Natural killer cell (primary cell): Measurements from ENCODE around the gene ABR. TPM values are rescaled to one million over a fixed set of nuclear protein-coding genes. Genes with fewer than 3 reads are reported as not detected.

ENCODE experiments used
- ATAC-seq, 3 donors: fragments of 150-1000 bp in 2 of 3; fragments of 200-7000 bp in 1 of 3; cut with Tn5 transposase; 1 replicate in 1 of 3; 2 replicates in 2 of 3; pipeline ENCODE4 v1.10.0; 2021; ENCODE audit warnings: mild to moderate bottlenecking in 2 of 3, moderate library complexity in 2 of 3
- DNase-seq, 2 donors: peaks; one replicate each; pipeline versions ENCODE4 v3.0.0 to v3.0.0-alpha.2; 2013 to 2021; ENCODE audit warnings: mixed read lengths in 1 of 2
- H3K27ac ChIP-seq: one replicate; pipeline ENCODE4 v1.5.1; 2013; ENCODE audit warnings: mild to moderate bottlenecking, low read length
- H3K27me3 ChIP-seq: one replicate; pipeline ENCODE4 v1.6.1; 2013; ENCODE audit warnings: low read length; ENCODE audit not compliant: control insufficient read depth, insufficient read depth
- H3K36me3 ChIP-seq: one replicate; pipeline ENCODE4 v1.6.1; 2013; ENCODE audit warnings: low read length; ENCODE audit not compliant: control insufficient read depth, insufficient read depth
- H3K4me1 ChIP-seq: one replicate; pipeline ENCODE4 v1.6.1; 2013; ENCODE audit warnings: low read length; ENCODE audit not compliant: control insufficient read depth, insufficient read depth
- H3K4me3 ChIP-seq: one replicate; pipeline ENCODE4 v1.5.1; 2013; ENCODE audit warnings: low read length
- H3K9me3 ChIP-seq: one replicate; pipeline ENCODE4 v1.6.1; 2013; ENCODE audit warnings: low read length; ENCODE audit not compliant: control insufficient read depth, insufficient read depth
- H3K27ac Mint-ChIP-seq, 2 donors: one replicate each; pipeline ENCODE4 v1.8.0; 2022; ENCODE audit warnings: mild to moderate bottlenecking in 2 of 2, mixed read lengths in 2 of 2, moderate library complexity in 1 of 2
- H3K27me3 Mint-ChIP-seq, 2 donors: one replicate each; pipeline ENCODE4 v1.8.0; 2022; ENCODE audit warnings: low read depth in 2 of 2, mixed read lengths in 2 of 2
- H3K36me3 Mint-ChIP-seq: one replicate; pipeline ENCODE4 v1.8.0; 2022; ENCODE audit warnings: mixed read lengths
- H3K4me1 Mint-ChIP-seq, 2 donors: one replicate each; pipeline ENCODE4 v1.8.0; 2022; ENCODE audit warnings: mixed read lengths in 2 of 2
- H3K4me3 Mint-ChIP-seq: one replicate; pipeline ENCODE4 v1.8.0; 2022; ENCODE audit warnings: mild to moderate bottlenecking, moderate library complexity, mixed read lengths
- H3K9me3 Mint-ChIP-seq, 2 donors: one replicate each; pipeline ENCODE4 v1.8.0; 2022; ENCODE audit warnings: mixed read lengths in 2 of 2
- CTCF ChIP-seq: fragments of 200-600 bp; IDR thresholded peaks from one replicate; pipeline ENCODE4 v1.8.0; 2022; ENCODE audit warnings: antibody characterized with exemption
- WGBS: methylation state at CpG from one replicate; pipeline ENCODE4 v1.1.7; 2013; ENCODE audit warnings: missing lambda C conversion rate; ENCODE audit not compliant: insufficient coverage; 5-methylcytosine and 5-hydroxymethylcytosine counted together
- intact Hi-C: fragments of 100-400 bp; cut with micrococcal nuclease; formaldehyde crosslinking; loops from one replicate; pipeline ENCODE4 v1.14.2; 2022
- total RNA-seq, 4 donors: library from RNA; stranded (reverse); fragments of 120-200 nt in 1 of 4; gene quantifications; one replicate each; pipeline versions ENCODE4 v1.2.3 to v1.2.4, GENCODE V29; 2013 to 2022

The ABR gene
- total RNA-seq, 3 donors from 2014 or later (not counting 1 experiment from before 2014, with no cell fraction given) = 155 to 215 (median 163) TPM

- Histone ChIP-seq H3K9me3 (no peaks in the 10 kb centered on the region), H3K36me3 (no peaks in the 10 kb centered on the region), H3K27me3 (no peaks in the 10 kb centered on the region), H3K4me3 (no peak overlapping the region), H3K27ac (no peak overlapping the region), H3K4me1 (peaks cover 50% of the 10 kb centered on the region)
- H3K36me3 Mint-ChIP-seq = no peaks in the 10 kb centered on the region
- 70% methylated on average over 12 of the region's 14 CpGs for WGBS
- no peaks in the 10 kb centered on the region for H3K9me3 Mint-ChIP-seq
- ATAC-seq (no peak), DNase-seq (no peak)
- H3K27ac Mint-ChIP-seq = no peak overlapping the region
- H3K4me1 Mint-ChIP-seq = peaks cover 5 to 10% of the 10 kb centered on the region in 2 donors
- intact Hi-C loops = no loop called here
- TF ChIP-seq CTCF = no peak
- H3K27me3 Mint-ChIP-seq = no peaks in the 10 kb centered on the region
- no peak overlapping the region for H3K4me3 Mint-ChIP-seq
Measured at GRCh38 chr17:1181753-1182137, 2.0 kb upstream of the ABR start.

DNA sequence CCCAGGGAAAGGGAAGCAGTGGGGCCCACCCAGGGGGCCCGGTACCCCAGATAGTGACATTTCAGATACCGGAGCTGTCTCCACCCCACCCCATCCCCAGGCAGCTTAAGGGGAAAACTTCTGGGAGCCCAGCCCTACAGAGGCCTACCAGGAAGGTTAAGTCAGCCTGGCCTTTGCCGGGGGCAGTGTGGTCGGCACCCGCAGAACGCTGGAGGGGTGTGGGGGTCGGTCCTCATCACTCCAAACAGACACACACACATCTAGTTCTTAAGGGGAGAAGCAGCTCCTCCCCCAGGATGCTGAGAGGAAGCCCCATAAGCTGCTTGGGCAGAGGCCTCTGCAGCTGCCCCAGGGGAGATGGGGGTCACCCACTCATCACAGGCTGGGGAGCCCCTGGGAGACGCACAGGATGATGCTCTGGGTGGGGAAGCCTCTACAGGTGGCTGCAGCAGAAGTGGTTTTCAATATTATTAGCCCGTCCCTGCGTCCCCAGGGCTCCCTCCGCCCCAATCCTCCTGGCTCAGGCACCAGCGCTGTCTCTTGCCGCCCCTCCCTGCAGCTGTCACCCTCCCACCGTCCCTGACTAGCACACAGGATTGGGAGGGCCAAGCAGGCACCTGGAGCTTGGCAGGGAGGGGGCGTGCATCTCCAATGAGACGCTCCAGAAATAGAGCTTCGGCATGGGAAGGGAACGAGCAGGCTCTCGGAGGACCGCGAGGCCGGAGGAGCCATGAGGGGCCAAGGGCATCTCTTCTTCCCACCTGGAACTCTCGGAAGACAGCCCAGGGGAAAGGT lies 1.4 kb upstream of the ABR start:
- Mint-ChIP-seq H3K27ac (no peak overlapping the region), H3K36me3 (no peaks in the 10 kb centered on the region), H3K4me3 (no peak overlapping the region), H3K4me1 (peaks cover 0 to 15% of the 10 kb centered on the region in 2 donors), H3K9me3 (no peaks in the 10 kb centered on the region), H3K27me3 (no peaks in the 10 kb centered on the region)
- DNase-seq (peak in 1 of 2 donors; percentile 33), ATAC-seq (no peak)
- H3K27ac ChIP-seq = no peak overlapping the region
- H3K9me3 ChIP-seq = no peaks in the 10 kb centered on the region
- 75% methylated on average over 21 of the region's 23 CpGs for WGBS
- intact Hi-C loops = no loop called here
- TF ChIP-seq CTCF = no peak
- H3K4me1 ChIP-seq = peaks cover 48% of the 10 kb centered on the region
- H3K36me3 ChIP-seq = no peaks in the 10 kb centered on the region
- no peak overlapping the region for H3K4me3 ChIP-seq
- H3K27me3 ChIP-seq = no peaks in the 10 kb centered on the region

DNA sequence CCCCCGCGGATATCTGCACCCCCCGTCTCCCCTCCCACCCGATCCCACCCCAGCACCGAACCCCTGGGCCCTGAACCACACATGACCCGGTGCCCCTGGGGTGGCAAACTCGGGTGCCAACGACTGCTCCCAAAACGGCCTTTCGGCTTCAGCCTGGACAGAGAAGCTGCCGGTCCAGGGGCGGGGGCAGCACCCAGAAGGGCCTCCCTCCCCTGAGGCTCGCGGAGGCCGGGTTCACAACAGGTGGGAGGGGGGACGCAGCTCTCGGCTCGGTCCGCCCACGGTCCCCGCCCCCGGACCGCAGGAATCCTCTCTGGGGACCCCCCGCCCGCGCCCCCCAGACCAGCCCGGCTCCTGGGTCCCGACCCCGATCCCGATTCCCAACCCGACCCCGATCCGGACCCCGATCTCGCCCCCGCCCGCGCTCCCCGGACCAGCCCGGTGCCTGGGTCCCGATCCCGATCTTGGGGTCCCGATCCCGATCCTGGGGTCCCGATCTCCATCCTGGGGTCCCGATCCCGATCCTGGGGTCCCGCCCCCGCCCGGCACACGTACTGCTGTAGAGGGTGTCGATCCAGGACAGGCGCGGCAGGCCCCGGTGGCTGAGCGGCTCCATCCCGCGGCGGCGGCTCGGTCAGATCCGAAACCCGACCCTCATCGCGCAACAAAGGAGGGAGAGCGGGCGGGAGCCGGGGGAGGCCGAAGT lies 516 bp downstream of the ABR start:
- Histone ChIP-seq H3K27ac (no peak overlapping the region), H3K36me3 (no peaks in the 10 kb centered on the region), H3K4me1 (peaks cover 49% of the 10 kb centered on the region), H3K9me3 (no peaks in the 10 kb centered on the region), H3K4me3 (peak overlapping the region; percentile 80), H3K27me3 (no peaks in the 10 kb centered on the region)
- no peak for TF ChIP-seq CTCF
- Mint-ChIP-seq H3K4me1 (peaks cover 7 to 23% of the 10 kb centered on the region in 2 donors), H3K36me3 (no peaks in the 10 kb centered on the region), H3K9me3 (no peaks in the 10 kb centered on the region), H3K4me3 (peak overlapping the region; percentile 91), H3K27me3 (no peaks in the 10 kb centered on the region), H3K27ac (peak overlapping the region in 1 of 2 donors; percentile 75)
- 1% methylated on average over 69 of the region's 69 CpGs for WGBS
- peak; percentile 33 to 59 (median 42) for ATAC-seq
- intact Hi-C loops = no loop called here
- peak; percentile 33 to 42 for DNase-seq
